Mucosa of rectum (tissue), 2 donors: Measurements from ENCODE around the gene FCRL5.

ENCODE experiments used
- H3K27ac ChIP-seq, 2 donors: one replicate each; pipeline ENCODE4 v1.7.0; 2013; ENCODE audit warnings: inconsistent platforms in 2 of 2, low read depth in 2 of 2, low read length in 2 of 2
- H3K27me3 ChIP-seq, 2 donors: one replicate each; pipeline ENCODE4 v1.7.0; 2013; ENCODE audit warnings: low read length in 2 of 2; ENCODE audit not compliant: control insufficient read depth in 2 of 2, insufficient read depth in 2 of 2
- H3K36me3 ChIP-seq, 2 donors: one replicate each; pipeline ENCODE4 v1.7.0; 2013; ENCODE audit warnings: low read length in 2 of 2; ENCODE audit not compliant: control insufficient read depth in 2 of 2, insufficient read depth in 2 of 2
- H3K4me1 ChIP-seq, 2 donors: one replicate each; pipeline ENCODE4 v1.7.0; 2013; ENCODE audit warnings: low read length in 2 of 2, mild to moderate bottlenecking in 1 of 2; ENCODE audit not compliant: control insufficient read depth in 2 of 2, insufficient read depth in 2 of 2
- H3K4me3 ChIP-seq, 2 donors: one replicate each; pipeline ENCODE4 v1.7.0; 2013; ENCODE audit warnings: low read length in 2 of 2
- H3K9ac ChIP-seq, 2 donors: one replicate each; pipeline ENCODE4 v1.7.0; 2013; ENCODE audit warnings: low read length in 2 of 2, low read depth in 1 of 2, mild to moderate bottlenecking in 1 of 2
- H3K9me3 ChIP-seq, 2 donors: one replicate each; pipeline ENCODE4 v1.7.0; 2013; ENCODE audit warnings: low read length in 2 of 2; ENCODE audit not compliant: control insufficient read depth in 2 of 2
- donor health status: healthy.
- donor health status: Normal muscosa, but diverticular disease.

Gene FCRL5

DNA sequence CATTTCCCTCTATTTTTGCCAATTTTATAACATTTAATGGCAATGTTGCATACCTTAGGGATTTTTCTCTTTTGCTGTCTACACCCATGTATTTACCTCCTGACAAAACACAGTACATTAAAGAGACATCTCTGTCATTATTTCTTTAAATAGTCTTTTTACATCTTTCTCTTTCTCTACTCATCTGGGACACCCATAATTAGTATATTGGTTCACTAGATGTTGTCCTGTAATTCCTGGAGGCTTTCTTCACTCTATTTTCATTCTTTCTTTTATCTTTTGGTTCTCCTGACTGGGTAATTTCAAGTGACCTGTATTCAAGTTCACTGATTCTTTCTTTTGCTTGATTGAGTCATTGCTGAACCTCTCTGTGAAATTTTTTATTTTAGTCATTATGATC lies 74.3 kb downstream of the FCRL5 start:
- no peak overlapping the region for H3K27ac ChIP-seq
- H3K4me1 ChIP-seq = no peaks in the 10 kb centered on the region

GRCh38 chr1:157477419-157477818 lies 74.9 kb downstream of the FCRL5 start:
- Histone ChIP-seq H3K9me3 (peaks cover 0 to 2% of the 10 kb centered on the region in 2 donors), H3K27ac (no peak overlapping the region), H3K4me3 (no peak overlapping the region)

More for the DNA sequence above, 74.3 kb downstream of the FCRL5 start:
- no peaks in the 10 kb centered on the region for H3K36me3 ChIP-seq
- peaks cover 0 to 2% of the 10 kb centered on the region in 2 donors for H3K9me3 ChIP-seq
- H3K4me3 ChIP-seq = no peak overlapping the region
- H3K9ac ChIP-seq = no peak overlapping the region
- no peaks in the 10 kb centered on the region for H3K27me3 ChIP-seq

DNA sequence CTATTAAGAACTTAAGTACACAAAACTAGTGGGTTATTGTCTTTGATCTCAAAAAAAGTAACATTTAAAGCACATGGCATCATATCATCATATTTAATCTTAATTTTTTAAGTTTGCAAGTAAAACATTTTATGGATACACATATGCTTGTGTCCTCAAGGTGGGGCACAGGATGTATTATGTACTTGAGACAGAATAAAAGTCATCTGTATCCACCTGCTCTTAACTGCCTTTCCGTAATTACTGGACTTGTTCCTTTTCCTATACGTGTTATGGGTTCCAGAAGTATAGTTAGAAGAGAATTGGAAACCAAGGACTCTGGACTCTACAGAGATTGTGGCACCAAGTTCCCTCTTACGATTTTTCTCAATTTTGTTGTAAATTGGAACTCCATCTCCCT lies 79.4 kb downstream of the FCRL5 start:
- Histone ChIP-seq H3K4me1 (peaks cover 2 to 4% of the 10 kb centered on the region in 2 donors), H3K9ac (no peak overlapping the region), H3K36me3 (no peaks in the 10 kb centered on the region), H3K4me3 (no peak overlapping the region), H3K27ac (peak overlapping the region in 1 of 2 donors; percentile 57), H3K27me3 (no peaks in the 10 kb centered on the region), H3K9me3 (peaks cover 0 to 2% of the 10 kb centered on the region in 2 donors)

More at GRCh38 chr1:157477419-157477818, 74.9 kb downstream of the FCRL5 start:
- H3K4me1 ChIP-seq = no peaks in the 10 kb centered on the region
- no peak overlapping the region for H3K9ac ChIP-seq
- H3K27me3 ChIP-seq = no peaks in the 10 kb centered on the region
- H3K36me3 ChIP-seq = no peaks in the 10 kb centered on the region

- Histone ChIP-seq H3K9me3 (peaks cover 0 to 2% of the 10 kb centered on the region in 2 donors), H3K36me3 (no peaks in the 10 kb centered on the region), H3K27me3 (no peaks in the 10 kb centered on the region), H3K9ac (no peak overlapping the region), H3K4me3 (no peak overlapping the region), H3K4me1 (peaks cover 2 to 4% of the 10 kb centered on the region in 2 donors), H3K27ac (peak overlapping the region; percentile 40 to 57)
Measured at GRCh38 chr1:157472056-157472701, 80.1 kb downstream of the FCRL5 start.

- no peak overlapping the region for H3K27ac ChIP-seq
- peaks cover 2 to 4% of the 10 kb centered on the region in 2 donors for H3K4me1 ChIP-seq
- no peak overlapping the region for H3K9ac ChIP-seq
- peaks cover 0 to 2% of the 10 kb centered on the region in 2 donors for H3K9me3 ChIP-seq
- no peaks in the 10 kb centered on the region for H3K27me3 ChIP-seq
- H3K4me3 ChIP-seq = no peak overlapping the region
- H3K36me3 ChIP-seq = no peaks in the 10 kb centered on the region
Measured at GRCh38 chr1:157471531-157471930, 80.8 kb downstream of the FCRL5 start.

GRCh38 chr1:157469752-157470675 lies 82.3 kb downstream of the FCRL5 start:
- no peaks in the 10 kb centered on the region for H3K27me3 ChIP-seq
- H3K9ac ChIP-seq = no peak overlapping the region
- no peak overlapping the region for H3K4me3 ChIP-seq
- peaks cover 0 to 1% of the 10 kb centered on the region in 2 donors for H3K9me3 ChIP-seq
- peaks cover 2 to 4% of the 10 kb centered on the region in 2 donors for H3K4me1 ChIP-seq
- H3K27ac ChIP-seq = no peak overlapping the region
- H3K36me3 ChIP-seq = no peaks in the 10 kb centered on the region

DNA sequence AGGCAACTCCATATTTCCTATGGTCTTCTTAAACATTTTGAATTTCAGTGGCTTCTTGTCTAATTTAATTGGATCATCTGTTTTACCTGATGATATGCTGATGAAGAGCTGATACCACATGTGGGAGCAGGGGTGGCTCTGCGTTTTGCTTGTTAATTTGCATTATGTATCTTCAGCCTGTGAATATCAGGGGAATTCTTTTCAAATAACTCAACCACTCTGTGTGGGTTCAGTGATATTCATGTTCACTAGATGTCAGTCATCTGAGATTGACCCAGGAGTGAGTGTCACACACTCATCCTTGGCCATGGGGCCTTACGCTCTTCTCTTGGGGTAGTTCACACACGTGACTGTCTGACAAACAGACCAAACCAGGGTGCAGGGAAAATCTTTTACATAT lies 83.0 kb downstream of the FCRL5 start:
- no peak overlapping the region for H3K9ac ChIP-seq
- no peaks in the 10 kb centered on the region for H3K36me3 ChIP-seq
- H3K4me3 ChIP-seq = no peak overlapping the region
- H3K27ac ChIP-seq = no peak overlapping the region
- H3K9me3 ChIP-seq = no peaks in the 10 kb centered on the region
- H3K27me3 ChIP-seq = no peaks in the 10 kb centered on the region
- H3K4me1 ChIP-seq = peaks cover 2 to 4% of the 10 kb centered on the region in 2 donors

- Histone ChIP-seq H3K27me3 (no peaks in the 10 kb centered on the region), H3K4me3 (no peak overlapping the region), H3K9me3 (no peaks in the 10 kb centered on the region), H3K36me3 (no peaks in the 10 kb centered on the region), H3K4me1 (no peaks in the 10 kb centered on the region), H3K27ac (no peak overlapping the region), H3K9ac (no peak overlapping the region)
Measured at GRCh38 chr1:157466011-157466410, 86.3 kb downstream of the FCRL5 start.
